Kidney epithelial cell (primary cell): Measurements from ENCODE around the gene CFHR3. TPM values are rescaled to one million over a fixed set of nuclear protein-coding genes. Genes with fewer than 3 reads are reported as not detected.
"Not testable (repeated sequence)": the region's sequence is repeated elsewhere in the genome, so short reads cannot be mapped to it uniquely, and the experiment has no call there.

Experiments used
- DNase-seq: peaks from one replicate; pipeline ENCODE4 v3.0.0-alpha.2; 2010; ENCODE audit warnings: low read depth
- H3K27me3 ChIP-seq: 2 replicates; pipeline ENCODE4 v1.6.0; 2011; ENCODE audit warnings: low read length; ENCODE audit not compliant: control insufficient read depth, insufficient read depth
- H3K36me3 ChIP-seq: 2 replicates; pipeline ENCODE4 v1.5.1; 2011; ENCODE audit warnings: low read length; ENCODE audit not compliant: control insufficient read depth, insufficient read depth
- H3K4me3 ChIP-seq: 2 replicates; pipeline ENCODE4 v1.5.1; 2011; ENCODE audit warnings: low read depth, mild to moderate bottlenecking, control low read depth, low read length
- total RNA-seq: library from RNA; depleted of rRNA; stranded (reverse); fragments of >200 nt; gene quantifications from 2 replicates; pipeline ENCODE4 v1.2.3, GENCODE V29; 2015
- TF ChIP-seq, protein P1 (sequence below): IDR thresholded peaks from 2 replicates; pipeline ENCODE4 v1.5.1; 2011; ENCODE audit warnings: mild to moderate bottlenecking, moderate library complexity, low read length, control low read depth, inconsistent platforms; ENCODE audit not compliant: insufficient read depth, poor library complexity, severe bottlenecking

CFHR3 gene
- total RNA-seq, 1 donor from 2014 or later = not detected

DNA sequence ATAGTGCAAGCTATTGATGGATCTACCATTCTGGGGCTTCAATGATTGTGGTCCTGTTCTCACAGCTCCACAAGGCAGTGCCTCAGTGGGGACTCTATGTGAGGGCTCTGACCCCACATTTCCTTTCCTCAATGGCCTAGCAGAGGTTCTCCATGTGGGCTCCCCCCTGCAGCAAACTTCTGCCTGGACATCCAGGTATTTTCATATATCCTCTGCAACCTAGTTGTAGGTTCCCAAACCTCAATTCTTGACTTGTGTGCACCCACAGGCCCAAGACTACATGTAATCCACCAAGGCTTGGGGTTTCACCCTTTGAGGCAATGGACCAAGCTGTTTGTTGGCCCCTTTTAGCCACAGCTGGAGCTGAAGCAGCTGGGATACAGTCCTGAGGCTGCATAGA, 35.9 kb upstream of the CFHR3 start:
- no peaks in the 10 kb centered on the region for H3K27me3 ChIP-seq
- no peaks in the 10 kb centered on the region for H3K36me3 ChIP-seq
- H3K4me3 ChIP-seq = no peak overlapping the region
- no peak for DNase-seq
- TF ChIP-seq, protein P1, sequence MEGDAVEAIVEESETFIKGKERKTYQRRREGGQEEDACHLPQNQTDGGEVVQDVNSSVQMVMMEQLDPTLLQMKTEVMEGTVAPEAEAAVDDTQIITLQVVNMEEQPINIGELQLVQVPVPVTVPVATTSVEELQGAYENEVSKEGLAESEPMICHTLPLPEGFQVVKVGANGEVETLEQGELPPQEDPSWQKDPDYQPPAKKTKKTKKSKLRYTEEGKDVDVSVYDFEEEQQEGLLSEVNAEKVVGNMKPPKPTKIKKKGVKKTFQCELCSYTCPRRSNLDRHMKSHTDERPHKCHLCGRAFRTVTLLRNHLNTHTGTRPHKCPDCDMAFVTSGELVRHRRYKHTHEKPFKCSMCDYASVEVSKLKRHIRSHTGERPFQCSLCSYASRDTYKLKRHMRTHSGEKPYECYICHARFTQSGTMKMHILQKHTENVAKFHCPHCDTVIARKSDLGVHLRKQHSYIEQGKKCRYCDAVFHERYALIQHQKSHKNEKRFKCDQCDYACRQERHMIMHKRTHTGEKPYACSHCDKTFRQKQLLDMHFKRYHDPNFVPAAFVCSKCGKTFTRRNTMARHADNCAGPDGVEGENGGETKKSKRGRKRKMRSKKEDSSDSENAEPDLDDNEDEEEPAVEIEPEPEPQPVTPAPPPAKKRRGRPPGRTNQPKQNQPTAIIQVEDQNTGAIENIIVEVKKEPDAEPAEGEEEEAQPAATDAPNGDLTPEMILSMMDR = no peak

DNA sequence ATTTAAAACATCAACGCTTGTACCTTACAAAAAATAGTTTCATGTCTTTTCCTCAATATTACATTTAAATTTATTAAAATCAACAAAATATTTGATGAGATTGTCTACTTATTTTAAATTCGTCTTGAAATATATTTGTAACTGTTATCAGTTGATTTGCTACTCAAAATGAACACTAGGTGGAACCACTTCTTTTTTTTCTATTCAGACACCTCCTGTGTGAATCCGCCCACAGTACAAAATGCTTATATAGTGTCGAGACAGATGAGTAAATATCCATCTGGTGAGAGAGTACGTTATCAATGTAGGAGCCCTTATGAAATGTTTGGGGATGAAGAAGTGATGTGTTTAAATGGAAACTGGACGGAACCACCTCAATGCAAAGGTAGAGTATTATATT, 31.4 kb upstream of the CFHR3 start:
- H3K36me3 ChIP-seq, H3K27me3 ChIP-seq, H3K4me3 ChIP-seq: not testable (repeated sequence)
- TF ChIP-seq, protein P1 = peak; percentile 47
- DNase-seq = peak; percentile 2

DNA sequence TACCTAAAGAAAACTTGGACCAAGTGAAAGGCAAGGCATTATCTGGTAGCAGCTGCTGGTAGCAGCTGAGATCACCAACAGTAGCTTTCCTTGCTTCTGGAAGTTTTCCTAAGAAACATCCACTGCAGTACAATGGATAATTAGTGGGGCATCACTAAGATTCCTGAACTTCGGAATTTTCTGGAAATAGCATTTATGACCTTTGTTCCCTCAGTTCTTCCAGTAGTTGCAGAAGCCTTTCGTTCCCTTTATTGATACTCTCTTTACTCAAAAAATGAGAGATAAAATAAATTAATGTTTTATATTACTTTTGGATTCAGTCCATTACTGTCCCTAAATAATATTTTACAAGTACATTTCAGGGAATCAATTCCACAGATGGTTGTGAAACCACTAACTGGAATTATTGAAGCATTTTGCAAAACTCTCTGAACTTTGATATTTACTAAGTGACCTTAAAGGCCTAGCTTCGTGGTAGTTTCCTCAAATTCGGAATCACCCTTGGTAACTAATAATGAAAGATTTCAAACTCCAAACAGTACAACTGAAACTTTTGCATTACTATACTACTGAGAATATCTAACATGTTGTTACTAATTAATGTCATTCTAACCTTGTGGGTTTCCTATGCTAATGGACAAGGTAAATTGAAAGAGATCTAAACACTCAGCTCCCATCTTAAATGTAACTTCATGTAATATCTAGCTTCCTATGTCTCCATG, 9.5 kb upstream of the CFHR3 start:
- H3K4me3 ChIP-seq, DNase-seq, H3K27me3 ChIP-seq, H3K36me3 ChIP-seq: not testable (repeated sequence)

DNA sequence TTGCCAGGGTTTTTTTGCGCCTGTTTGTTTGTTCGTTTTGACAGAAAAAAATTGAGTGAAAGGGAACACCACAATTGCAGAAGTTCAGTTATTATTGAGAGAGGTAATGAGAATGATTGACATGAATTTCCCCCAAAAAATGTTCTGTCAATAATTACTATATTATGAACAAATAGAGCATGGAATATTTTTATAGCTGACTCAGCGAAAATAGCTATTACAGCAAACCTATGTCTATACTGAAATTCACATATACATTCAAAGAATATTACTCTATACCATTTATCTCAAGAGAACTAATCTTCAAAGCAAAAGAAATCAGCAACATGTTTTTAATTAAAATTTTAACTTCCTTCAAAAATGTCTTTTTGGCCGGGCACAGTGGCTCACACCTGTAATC, 4.8 kb upstream of the CFHR3 start:
- DNase-seq, H3K4me3 ChIP-seq, H3K36me3 ChIP-seq, H3K27me3 ChIP-seq: not testable (repeated sequence)

DNA sequence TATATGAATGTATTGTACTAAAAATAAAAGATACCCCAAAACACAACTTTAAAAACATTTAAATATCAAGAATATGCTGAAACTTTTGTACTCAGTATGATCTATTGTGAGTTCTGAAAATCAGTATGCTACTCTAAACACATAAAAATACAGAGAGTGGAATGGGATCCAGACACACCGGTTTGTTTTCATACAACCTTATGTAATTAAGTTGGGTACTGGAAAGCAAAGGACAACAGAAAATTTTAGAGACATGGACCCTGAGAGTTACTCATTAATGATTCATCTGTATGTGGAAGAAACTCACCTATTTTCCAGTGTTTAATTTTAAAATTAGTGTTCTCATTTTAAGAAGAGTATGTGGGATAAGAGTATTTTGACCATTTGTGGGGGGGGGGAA, 927 bp upstream of the CFHR3 start:
- H3K36me3 ChIP-seq = no peaks in the 10 kb centered on the region
- TF ChIP-seq, protein P1 = no peak

DNA sequence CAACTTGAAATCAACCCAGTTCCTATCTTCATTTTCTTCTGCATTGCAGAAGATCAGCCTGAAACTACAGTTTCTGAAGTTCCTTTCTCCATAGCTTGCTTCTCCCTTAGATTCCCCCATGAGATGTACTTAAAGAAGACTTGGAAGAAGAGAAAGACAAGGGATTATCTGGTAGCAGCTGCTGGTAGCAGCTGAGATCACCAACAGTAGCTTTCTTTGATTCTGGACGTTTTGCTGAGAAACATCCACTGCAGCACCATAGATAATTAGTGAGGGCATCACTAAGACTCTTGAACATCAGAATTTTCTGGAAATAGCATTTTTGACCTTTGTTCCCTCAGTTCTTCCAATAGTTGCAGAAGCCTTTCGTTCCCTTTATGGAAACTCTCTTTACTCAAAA, 465 bp upstream of the CFHR3 start:
- TF ChIP-seq, protein P1 = no peak
- DNase-seq = no peak
- Histone ChIP-seq H3K27me3 (no peaks in the 10 kb centered on the region), H3K4me3 (no peak overlapping the region), H3K36me3 (no peaks in the 10 kb centered on the region)

More for the DNA sequence above, 927 bp upstream of the CFHR3 start:
- no peak for DNase-seq
- no peak overlapping the region for H3K4me3 ChIP-seq
- no peaks in the 10 kb centered on the region for H3K27me3 ChIP-seq

DNA sequence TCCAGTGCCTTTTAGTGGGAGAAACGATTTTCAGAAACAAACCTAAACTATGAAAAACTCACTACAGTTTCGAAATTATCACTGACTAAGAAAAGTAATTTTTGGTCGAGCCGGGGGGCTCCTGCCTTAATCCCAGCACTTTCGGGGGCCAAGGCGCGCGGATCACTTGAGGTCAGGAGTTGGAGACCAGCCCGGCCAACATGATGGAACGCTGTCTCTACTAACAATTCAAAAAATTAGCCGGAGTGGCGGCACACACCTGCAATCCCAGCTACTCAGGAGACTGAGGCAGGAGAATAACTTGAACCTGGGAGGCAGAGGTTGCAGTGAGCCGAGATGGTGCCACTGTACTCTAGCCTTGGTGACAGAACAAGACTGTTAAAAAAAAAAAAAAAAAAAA, 3.0 kb downstream of the CFHR3 start:
- Histone ChIP-seq H3K27me3 (no peaks in the 10 kb centered on the region), H3K36me3 (no peaks in the 10 kb centered on the region), H3K4me3 (no peak overlapping the region)
- TF ChIP-seq, protein P1 = no peak
- DNase-seq = no peak
